Measurements from ENCODE around the gene COG6.
A peak's percentile ranks its signal among the peaks of the same experiment; 100 is the strongest.

The COG6 gene

DNA sequence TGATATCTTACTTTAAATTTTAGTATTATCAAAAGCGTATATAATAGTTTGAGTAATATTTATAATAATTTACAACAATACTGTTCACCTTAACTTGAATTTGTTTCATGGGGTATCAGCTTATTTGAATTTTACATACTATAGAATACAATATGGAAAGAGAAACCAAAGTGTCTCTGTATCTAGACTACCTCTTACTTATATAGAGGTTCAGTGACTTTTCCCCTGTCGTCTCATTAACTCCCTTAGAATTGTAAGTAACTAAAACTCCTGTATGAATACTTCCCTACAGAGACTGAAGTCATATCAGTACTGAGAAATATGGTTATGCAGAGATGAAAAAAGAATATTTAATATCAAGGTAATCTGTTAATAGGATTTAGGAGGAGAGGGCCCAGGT is 26.8 kb downstream of the COG6 start:
- Histone ChIP-seq H3K9me2 (replicated peaks; ENCODE audit: insufficient read depth, low read length) (no peaks in the 10 kb centered on the region), H4K20me1 (ENCODE audit: insufficient read depth, low read length) (no peaks in the 10 kb centered on the region), H3K27ac (ENCODE audit: low read length) (no peak overlapping the region), H3F3A (ENCODE audit: insufficient read depth, low read length) (no peaks in the 10 kb centered on the region), H3K27me3 (replicated peaks; ENCODE audit: insufficient read depth, low read length) (no peaks in the 10 kb centered on the region), H2AFZ (ENCODE audit: low read length) (no peak overlapping the region), H3K4me2 (ENCODE audit: low read depth, low read length) (no peak overlapping the region), H3K4me1 (ENCODE audit: low read length) (peaks cover 6% of the 10 kb centered on the region; the same call in 1 of the 2 replicates), H3K79me2 (ENCODE audit: low read length) (no peaks in the 10 kb centered on the region), H3K9ac (ENCODE audit: low read length) (no peak overlapping the region), H3K4me3 (ENCODE audit: low read length) (no peak overlapping the region), H3K36me3 (replicated peaks; ENCODE audit: insufficient read depth, low read length) (no peaks in the 10 kb centered on the region), H3K9me3 (replicated peaks; ENCODE audit: insufficient read depth, low read length) (no peaks in the 10 kb centered on the region)
- TF ChIP-seq EZH2phosphoT487 (IDR thresholded peaks at IDR 0.05; ENCODE audit: low read length) (no peak), EZH2 (optimal IDR thresholded peaks at IDR 0.05; ENCODE audit: low read depth, low read length) (no peak)
- TF ChIP-seq, protein P1, sequence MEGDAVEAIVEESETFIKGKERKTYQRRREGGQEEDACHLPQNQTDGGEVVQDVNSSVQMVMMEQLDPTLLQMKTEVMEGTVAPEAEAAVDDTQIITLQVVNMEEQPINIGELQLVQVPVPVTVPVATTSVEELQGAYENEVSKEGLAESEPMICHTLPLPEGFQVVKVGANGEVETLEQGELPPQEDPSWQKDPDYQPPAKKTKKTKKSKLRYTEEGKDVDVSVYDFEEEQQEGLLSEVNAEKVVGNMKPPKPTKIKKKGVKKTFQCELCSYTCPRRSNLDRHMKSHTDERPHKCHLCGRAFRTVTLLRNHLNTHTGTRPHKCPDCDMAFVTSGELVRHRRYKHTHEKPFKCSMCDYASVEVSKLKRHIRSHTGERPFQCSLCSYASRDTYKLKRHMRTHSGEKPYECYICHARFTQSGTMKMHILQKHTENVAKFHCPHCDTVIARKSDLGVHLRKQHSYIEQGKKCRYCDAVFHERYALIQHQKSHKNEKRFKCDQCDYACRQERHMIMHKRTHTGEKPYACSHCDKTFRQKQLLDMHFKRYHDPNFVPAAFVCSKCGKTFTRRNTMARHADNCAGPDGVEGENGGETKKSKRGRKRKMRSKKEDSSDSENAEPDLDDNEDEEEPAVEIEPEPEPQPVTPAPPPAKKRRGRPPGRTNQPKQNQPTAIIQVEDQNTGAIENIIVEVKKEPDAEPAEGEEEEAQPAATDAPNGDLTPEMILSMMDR (IDR thresholded peaks at IDR 0.05; ENCODE audit: low read length): no peak
- DNase-seq: no peak

DNA sequence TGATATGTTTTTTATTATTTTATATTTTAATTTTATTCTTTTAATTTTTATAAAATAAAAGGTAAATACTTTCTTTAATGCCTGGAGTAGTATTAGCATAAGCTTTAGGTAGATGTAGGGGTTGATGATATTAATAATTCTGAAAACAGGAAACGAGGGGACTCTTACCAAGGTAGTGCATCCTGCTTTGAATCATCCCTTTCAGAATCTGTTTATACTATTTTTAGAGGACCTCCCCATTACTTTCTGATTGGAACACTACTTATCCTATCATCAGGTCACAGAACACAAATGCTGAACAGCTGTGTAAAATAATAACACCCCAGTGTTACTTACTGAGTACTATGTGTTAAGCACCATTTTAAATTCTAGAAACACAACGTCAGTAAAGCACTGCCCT is 27.3 kb downstream of the COG6 start:
- H4K20me1 ChIP-seq (ENCODE audit: insufficient read depth, low read length): no peaks in the 10 kb centered on the region

DNA sequence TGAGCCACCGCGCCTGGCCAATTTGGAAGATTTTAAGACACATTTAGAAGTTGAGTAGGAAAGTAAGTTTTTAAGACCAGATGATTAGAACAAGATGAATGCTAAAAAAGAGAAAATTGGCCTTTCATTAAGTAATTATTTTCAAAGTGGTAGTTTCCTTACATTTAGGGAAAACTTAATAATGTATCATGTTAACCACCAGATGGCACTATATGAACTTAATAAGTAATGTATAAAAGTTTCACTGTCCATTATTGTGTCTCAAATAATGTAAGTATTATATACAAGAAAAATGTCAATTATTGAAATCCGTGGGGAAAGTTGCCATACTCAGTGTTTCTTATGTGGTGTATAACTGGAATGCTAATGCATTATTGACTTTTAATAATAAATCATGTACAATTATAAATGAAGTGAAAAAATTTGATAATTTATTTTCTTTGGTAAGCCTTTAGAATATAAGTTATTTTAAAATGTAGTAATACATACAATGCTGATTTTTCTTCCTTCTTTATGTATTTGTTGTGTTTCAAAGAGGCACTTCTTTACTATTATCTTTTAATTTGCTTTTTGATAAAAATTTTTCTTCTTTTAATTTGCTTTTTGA is 29.2 kb downstream of the COG6 start:
- Histone ChIP-seq H4K20me1 (ENCODE audit: insufficient read depth, low read length) (no peaks in the 10 kb centered on the region), H3K27me3 (replicated peaks; ENCODE audit: insufficient read depth, low read length) (no peaks in the 10 kb centered on the region), H3K9me3 (replicated peaks; ENCODE audit: insufficient read depth, low read length) (no peaks in the 10 kb centered on the region), H3K4me3 (ENCODE audit: low read length) (no peak overlapping the region), H3K9me2 (replicated peaks; ENCODE audit: insufficient read depth, low read length) (no peaks in the 10 kb centered on the region), H3K79me2 (ENCODE audit: low read length) (no peaks in the 10 kb centered on the region), H3K4me2 (ENCODE audit: low read depth, low read length) (no peak overlapping the region), H2AFZ (ENCODE audit: low read length) (no peak overlapping the region), H3K36me3 (replicated peaks; ENCODE audit: insufficient read depth, low read length) (no peaks in the 10 kb centered on the region), H3K9ac (ENCODE audit: low read length) (no peak overlapping the region), H3K4me1 (ENCODE audit: low read length) (peaks cover 15% of the 10 kb centered on the region; the same call in 1 of the 2 replicates), H3K27ac (ENCODE audit: low read length) (no peak overlapping the region), H3F3A (ENCODE audit: insufficient read depth, low read length) (no peaks in the 10 kb centered on the region)
- TF ChIP-seq, protein P1 (IDR thresholded peaks at IDR 0.05; ENCODE audit: low read length): peak; percentile 22; the same call in 1 of the 2 replicates
- TF ChIP-seq EZH2 (optimal IDR thresholded peaks at IDR 0.05; ENCODE audit: low read depth, low read length): no peak
- TF ChIP-seq EZH2phosphoT487 (IDR thresholded peaks at IDR 0.05; ENCODE audit: low read length): no peak
- DNase-seq: peak; percentile 53

More for the DNA sequence above, 27.3 kb downstream of the COG6 start:
- H3K9ac ChIP-seq (ENCODE audit: low read length): no peak overlapping the region
- H3K79me2 ChIP-seq (ENCODE audit: low read length): no peaks in the 10 kb centered on the region
- no peaks in the 10 kb centered on the region for H3K9me3 ChIP-seq (replicated peaks; ENCODE audit: insufficient read depth, low read length)
- no peak for DNase-seq
- no peaks in the 10 kb centered on the region for H3K36me3 ChIP-seq (replicated peaks; ENCODE audit: insufficient read depth, low read length)
- no peaks in the 10 kb centered on the region for H3F3A ChIP-seq (ENCODE audit: insufficient read depth, low read length)
- H2AFZ ChIP-seq (ENCODE audit: low read length): no peak overlapping the region
- H3K27me3 ChIP-seq (replicated peaks; ENCODE audit: insufficient read depth, low read length): no peaks in the 10 kb centered on the region
- no peak overlapping the region for H3K27ac ChIP-seq (ENCODE audit: low read length)
- no peaks in the 10 kb centered on the region for H3K9me2 ChIP-seq (replicated peaks; ENCODE audit: insufficient read depth, low read length)
- H3K4me3 ChIP-seq (ENCODE audit: low read length): no peak overlapping the region
- peaks cover 6% of the 10 kb centered on the region; the same call in 1 of the 2 replicates for H3K4me1 ChIP-seq (ENCODE audit: low read length)
- peak overlapping the region; percentile 37; the same call in 1 of the 2 replicates for H3K4me2 ChIP-seq (ENCODE audit: low read depth, low read length)
- TF ChIP-seq, protein P1 (IDR thresholded peaks at IDR 0.05; ENCODE audit: low read length): no peak
- TF ChIP-seq EZH2phosphoT487 (IDR thresholded peaks at IDR 0.05; ENCODE audit: low read length): no peak
- TF ChIP-seq EZH2 (optimal IDR thresholded peaks at IDR 0.05; ENCODE audit: low read depth, low read length): no peak

Data from MM.1S (cell line).